PC-9 (cell line): ENCODE data around the gene OMG. TPM values are rescaled to one million over a fixed set of nuclear protein-coding genes. Genes with fewer than 3 reads are reported as not detected.

Experiments used
- BruUV-seq: library from RNA; stranded (reverse); fragments of 400-500 nt; replicated peaks from 2 replicates; lab custom pipeline; 2021; lab: Mats Ljungman, UMichigan
- CTCF ChIA-PET: fragments of 300-600 bp; sonication (Branson Sonifier 250); formaldehyde crosslinking; loops from one replicate; lab custom pipeline; 2022; ENCODE audit warnings: antibody characterized with exemption; lab: Charles Lee
- POLR2A ChIA-PET: fragments of 300-600 bp; sonication (Branson Sonifier 250); formaldehyde crosslinking; loops from one replicate; lab custom pipeline; 2022; ENCODE audit warnings: antibody characterized with exemption; ENCODE audit not compliant: unreplicated experiment; lab: Charles Lee
- DNase-seq, 2 experiments: peaks; one replicate each; pipeline versions ENCODE4 v3.0.0 to v3.0.0-alpha.2; 2015 to 2022; ENCODE audit warnings: mixed read lengths in 1 of 2
- H2AFZ ChIP-seq: fragments of 200-600 bp; sonication (generic); 2 replicates; pipeline ENCODE4 v1.8.1; 2017; ENCODE audit warnings: antibody characterized with exemption
- H3F3A ChIP-seq: fragments of 200-600 bp; sonication (generic); 2 replicates; pipeline ENCODE4 v1.8.1; 2017; ENCODE audit warnings: antibody characterized with exemption, mild to moderate bottlenecking, low read depth; ENCODE audit not compliant: insufficient read depth
- H3K27ac ChIP-seq: fragments of 200-600 bp; sonication (generic); 2 replicates; pipeline ENCODE4 v1.6.1; 2016; ENCODE audit warnings: mixed run types
- H3K27me3 ChIP-seq: fragments of 200-600 bp; sonication (generic); 2 replicates; pipeline ENCODE4 v1.6.1; 2016; ENCODE audit warnings: low read depth, mixed run types; ENCODE audit not compliant: insufficient read depth
- H3K36me3 ChIP-seq: fragments of 200-600 bp; sonication (generic); 2 replicates; pipeline ENCODE4 v1.6.1; 2016; ENCODE audit warnings: low read depth, mixed run types
- H3K4me1 ChIP-seq: fragments of 200-600 bp; sonication (generic); replicated peaks from 2 replicates; pipeline ENCODE4 v1.6.1; 2016; ENCODE audit warnings: mixed run types; ENCODE audit not compliant: insufficient read depth
- H3K4me2 ChIP-seq: fragments of 200-600 bp; sonication (generic); 2 replicates; pipeline ENCODE4 v1.6.1; 2017; ENCODE audit warnings: mixed run types
- H3K4me3 ChIP-seq: fragments of 200-600 bp; sonication (generic); 2 replicates; pipeline ENCODE4 v1.6.1; 2016; ENCODE audit warnings: mixed run types
- H3K79me2 ChIP-seq: fragments of 200-600 bp; sonication (generic); 2 replicates; pipeline ENCODE4 v1.6.1; 2017; ENCODE audit warnings: low read depth, mixed run types
- H3K9me2 ChIP-seq: fragments of 200-600 bp; sonication (generic); 2 replicates; pipeline ENCODE4 v1.8.1; 2017; ENCODE audit warnings: mild to moderate bottlenecking; ENCODE audit not compliant: insufficient read depth
- H3K9me3 ChIP-seq: fragments of 200-600 bp; sonication (generic); 2 replicates; pipeline ENCODE4 v1.8.1; 2016; ENCODE audit warnings: low read depth; ENCODE audit not compliant: insufficient read depth
- H4K20me1 ChIP-seq: fragments of 200-600 bp; sonication (generic); 2 replicates; pipeline ENCODE4 v1.8.1; 2017; ENCODE audit not compliant: insufficient read depth
- CTCF ChIP-seq: fragments of 200-600 bp; sonication (generic); conservative IDR thresholded peaks from 2 replicates; pipeline ENCODE4 v1.6.1; 2017; ENCODE audit warnings: mixed run types, antibody characterized with exemption, mild to moderate bottlenecking, moderate library complexity
- EZH2 ChIP-seq: fragments of 200-600 bp; sonication (generic); IDR thresholded peaks from 2 replicates; pipeline ENCODE4 v1.8.0; 2017; ENCODE audit warnings: antibody characterized with exemption, low read depth
- intact Hi-C: fragments of 100-400 bp; cut with micrococcal nuclease; formaldehyde crosslinking; loops from one replicate; pipeline ENCODE4 v1.10.0; 2022; ENCODE audit not compliant: unreplicated experiment
- total RNA-seq: library from RNA; stranded (reverse); gene quantifications from 2 replicates; pipeline ENCODE4 v1.2.3, GENCODE V29; 2021

OMG gene
- total RNA-seq, 1 experiment from 2014 or later: not detected

GRCh38 chr17:31251970-31252328 lies 45.1 kb downstream of the OMG start:
- TF ChIP-seq EZH2 (no peak), CTCF (no peak)
- intact Hi-C loops: no loop called here
- ChIA-PET CTCF (no interaction called here), POLR2A (no interaction called here)
- no peaks in the 10 kb centered on the region for H3K9me3 ChIP-seq
- H3K4me2 ChIP-seq: no peak overlapping the region
- 0 out of 2 replicates have a peak, but pooled peaks cover 4% of the 10 kb centered on the region for H4K20me1 ChIP-seq
- BruUV-seq: no TSS peak
- H3K9me2 ChIP-seq: no peaks in the 10 kb centered on the region; the same call in 1 of the 2 replicates
- no peak overlapping the region for H2AFZ ChIP-seq
- H3K79me2 ChIP-seq: no peaks in the 10 kb centered on the region
- no peak for DNase-seq
- no peak overlapping the region for H3K27ac ChIP-seq
- peaks cover 16% of the 10 kb centered on the region for H3F3A ChIP-seq
- no peaks in the 10 kb centered on the region for H3K27me3 ChIP-seq
- H3K4me1 ChIP-seq: peaks cover 15% of the 10 kb centered on the region; the same call in 1 of the 2 replicates
- H3K36me3 ChIP-seq: peaks cover 18% of the 10 kb centered on the region; the same call in 1 of the 2 replicates
- H3K4me3 ChIP-seq: no peak overlapping the region

GRCh38 chr17:31251105-31251969 lies 45.7 kb downstream of the OMG start:
- no TSS peak for BruUV-seq
- Histone ChIP-seq H3K9me2 (no peaks in the 10 kb centered on the region; the same call in 1 of the 2 replicates), H3K79me2 (no peaks in the 10 kb centered on the region), H3K27me3 (no peaks in the 10 kb centered on the region), H3K4me1 (peaks cover 15% of the 10 kb centered on the region; the same call in 1 of the 2 replicates), H3K4me2 (no peak overlapping the region), H3K4me3 (no peak overlapping the region), H3F3A (peaks cover 16% of the 10 kb centered on the region), H2AFZ (no peak overlapping the region), H4K20me1 (0 out of 2 replicates have a peak, but pooled peaks cover 4% of the 10 kb centered on the region), H3K36me3 (peaks cover 18% of the 10 kb centered on the region; the same call in 1 of the 2 replicates), H3K9me3 (no peaks in the 10 kb centered on the region), H3K27ac (no peak overlapping the region)
- TF ChIP-seq EZH2: no peak
- TF ChIP-seq CTCF: no peak
- ChIA-PET CTCF (no interaction called here), POLR2A (no interaction called here)
- intact Hi-C loops: no loop called here
- DNase-seq: no peak

GRCh38 chr17:31250229-31250628 lies 46.8 kb downstream of the OMG start:
- Histone ChIP-seq H3K27ac (no peak overlapping the region), H3F3A (peaks cover 16% of the 10 kb centered on the region), H4K20me1 (0 out of 2 replicates have a peak, but pooled peaks cover 4% of the 10 kb centered on the region), H3K4me2 (no peak overlapping the region), H3K27me3 (no peaks in the 10 kb centered on the region), H3K36me3 (peaks cover 16% of the 10 kb centered on the region; the same call in 1 of the 2 replicates), H2AFZ (no peak overlapping the region), H3K79me2 (no peaks in the 10 kb centered on the region), H3K9me2 (no peaks in the 10 kb centered on the region; the same call in 1 of the 2 replicates), H3K9me3 (no peaks in the 10 kb centered on the region), H3K4me3 (no peak overlapping the region), H3K4me1 (peaks cover 15% of the 10 kb centered on the region; the same call in 1 of the 2 replicates)
- POLR2A ChIA-PET: no interaction called here
- DNase-seq: no peak
- intact Hi-C loops: no loop called here
- no TSS peak for BruUV-seq
- CTCF ChIA-PET: no interaction called here
- no peak for TF ChIP-seq CTCF
- no peak for TF ChIP-seq EZH2
